OCI-LY1 (cell line): ENCODE data around the gene PRDX6.

Source experiments
- H2AFZ ChIP-seq: fragments of 200-600 bp; sonication (generic), shearing (Covaris generic); 2 replicates; pipeline ENCODE4 v1.6.0; 2014; ENCODE audit warnings: antibody characterized with exemption, mild to moderate bottlenecking, low read length
- H3F3A ChIP-seq: fragments of 200-600 bp; sonication (generic), shearing (Covaris generic); 2 replicates; pipeline ENCODE4 v1.6.0; 2014; ENCODE audit warnings: mild to moderate bottlenecking, antibody characterized with exemption, low read length, moderate library complexity; ENCODE audit not compliant: insufficient read depth
- H3K27ac ChIP-seq: fragments of 200-600 bp; sonication (generic); 2 replicates; pipeline ENCODE4 v1.5.1; 2014; ENCODE audit warnings: low read length, mixed run types, mild to moderate bottlenecking, low read depth; ENCODE audit not compliant: poor library complexity, severe bottlenecking
- H3K27me3 ChIP-seq: fragments of 200-600 bp; sonication (generic); 2 replicates; pipeline ENCODE4 v1.6.0; 2014; ENCODE audit warnings: antibody characterized with exemption, mild to moderate bottlenecking, low read length, moderate library complexity; ENCODE audit not compliant: insufficient read depth
- H3K36me3 ChIP-seq: fragments of 200-600 bp; sonication (generic); 2 replicates; pipeline ENCODE4 v1.6.1; 2014; ENCODE audit warnings: mild to moderate bottlenecking, antibody characterized with exemption, low read length, moderate library complexity, mixed read lengths; ENCODE audit not compliant: insufficient read depth
- H3K4me1 ChIP-seq: fragments of 200-600 bp; sonication (generic); 2 replicates; pipeline ENCODE4 v1.5.1; 2014; ENCODE audit warnings: mild to moderate bottlenecking, low read length, moderate library complexity; ENCODE audit not compliant: insufficient read depth, severe bottlenecking
- H3K4me2 ChIP-seq: fragments of 200-600 bp; sonication (generic), shearing (Covaris generic); 2 replicates; pipeline ENCODE4 v1.6.1; 2014; ENCODE audit warnings: low read length
- H3K4me3 ChIP-seq: fragments of 200-600 bp; sonication (generic); 2 replicates; pipeline ENCODE4 v1.5.1; 2014; ENCODE audit warnings: low read length, low read depth, mild to moderate bottlenecking, mixed read lengths; ENCODE audit not compliant: poor library complexity, severe bottlenecking
- H3K79me2 ChIP-seq: fragments of 200-600 bp; shearing (Covaris generic); 2 replicates; pipeline ENCODE4 v1.6.1; 2016; ENCODE audit warnings: mixed run types, low read length, mixed read lengths; ENCODE audit not compliant: insufficient read depth
- H3K9ac ChIP-seq: fragments of 200-600 bp; sonication (generic), shearing (Covaris generic); 2 replicates; pipeline ENCODE4 v1.6.1; 2014; ENCODE audit warnings: mild to moderate bottlenecking, low read length, mixed read lengths
- H3K9me2 ChIP-seq: fragments of 200-600 bp; sonication (generic), shearing (Covaris generic); 2 replicates; pipeline ENCODE4 v1.6.1; 2014; ENCODE audit warnings: low read depth, mild to moderate bottlenecking, low read length, mixed read lengths
- H3K9me3 ChIP-seq: fragments of 200-600 bp; shearing (Covaris generic); 2 replicates; pipeline ENCODE4 v1.6.1; 2014; ENCODE audit warnings: low read length, mixed read lengths
- H4K20me1 ChIP-seq: fragments of 200-600 bp; sonication (generic), shearing (Covaris generic); 2 replicates; pipeline ENCODE4 v1.6.0; 2016; ENCODE audit warnings: mild to moderate bottlenecking, low read length; ENCODE audit not compliant: insufficient read depth
- CTCF ChIP-seq: fragments of 200-600 bp; sonication (generic), shearing (Covaris generic); IDR thresholded peaks from 2 replicates; pipeline ENCODE4 v1.5.1; 2017; ENCODE audit warnings: mild to moderate bottlenecking, antibody characterized with exemption, low read length, moderate library complexity, mixed read lengths
- EZH2 ChIP-seq: fragments of 200-600 bp; sonication (generic), shearing (Covaris generic); IDR thresholded peaks from 2 replicates; pipeline ENCODE4 v1.8.0; 2017; ENCODE audit warnings: borderline replicate concordance, mixed run types, mild to moderate bottlenecking, antibody characterized with exemption, low read length, moderate library complexity, mixed read lengths

Gene PRDX6

GRCh38 chr1:173477286-173478093 is at the start of gene PRDX6:
Gene PRDX6, plus strand, starts transcription at chr1:173477335. Its CDS starts 63 bp downstream, at chr1:173477398.
- peak within 1 kb of the TSS; percentile 97 for H3K9ac ChIP-seq
- no peaks in the 10 kb centered on the region for H3K9me3 ChIP-seq
- H3K4me3 ChIP-seq = peak within 1 kb of the TSS; percentile 99
- H3K36me3 ChIP-seq = peaks cover 25% of the 10 kb centered on the region
- H3K4me1 ChIP-seq = peaks cover 42% of the 10 kb centered on the region
- H4K20me1 ChIP-seq = no peaks in the 10 kb centered on the region
- H3K4me2 ChIP-seq = peak within 1 kb of the TSS; percentile 99
- TF ChIP-seq EZH2 (no peak), CTCF (no peak)
- H3K27ac ChIP-seq = peak within 1 kb of the TSS; percentile 47
- H3F3A ChIP-seq = no peaks in the 10 kb centered on the region
- no peaks in the 10 kb centered on the region for H3K9me2 ChIP-seq
- peak within 1 kb of the TSS; percentile 60; the same call in 1 of the 2 replicates for H2AFZ ChIP-seq
- peaks cover 11% of the 10 kb centered on the region for H3K79me2 ChIP-seq
- H3K27me3 ChIP-seq = no peaks in the 10 kb centered on the region

- Histone ChIP-seq H4K20me1 (no peaks in the 10 kb centered on the region), H3K9me3 (no peaks in the 10 kb centered on the region), H3K4me1 (peaks cover 28% of the 10 kb centered on the region), H3K4me2 (peak overlapping the region; percentile 64), H3K27ac (peak overlapping the region; percentile 85), H3K79me2 (no peaks in the 10 kb centered on the region), H3K9me2 (no peaks in the 10 kb centered on the region), H3K36me3 (peaks cover 6% of the 10 kb centered on the region; the same call in 1 of the 2 replicates), H3K4me3 (peak overlapping the region; percentile 37), H3K9ac (peak overlapping the region; percentile 42), H3F3A (no peaks in the 10 kb centered on the region), H2AFZ (peak overlapping the region; percentile 52; the same call in 1 of the 2 replicates), H3K27me3 (no peaks in the 10 kb centered on the region)
- TF ChIP-seq EZH2 (no peak), CTCF (peak; percentile 96)
These were observed 47.4 kb upstream of the PRDX6 start for GRCh38 chr1:173429471-173430402.

GRCh38 chr1:173430677-173431303 is 46.3 kb upstream of the PRDX6 start:
- Histone ChIP-seq H3K9me2 (no peaks in the 10 kb centered on the region), H3F3A (no peaks in the 10 kb centered on the region), H3K27me3 (no peaks in the 10 kb centered on the region), H3K4me1 (peaks cover 28% of the 10 kb centered on the region), H3K9ac (peak overlapping the region; percentile 42; the same call in 1 of the 2 replicates), H3K4me2 (no peak overlapping the region; the same call in 1 of the 2 replicates), H2AFZ (no peak overlapping the region), H3K27ac (peak overlapping the region; percentile 85), H3K36me3 (peaks cover 6% of the 10 kb centered on the region; the same call in 1 of the 2 replicates), H3K9me3 (no peaks in the 10 kb centered on the region), H4K20me1 (no peaks in the 10 kb centered on the region), H3K79me2 (no peaks in the 10 kb centered on the region), H3K4me3 (no peak overlapping the region)
- TF ChIP-seq CTCF = no peak
- TF ChIP-seq EZH2 = no peak
